GOT3 (cell line): ENCODE data around the gene PHACTR3.
"Not testable (repeated sequence)": the region's sequence is repeated elsewhere in the genome, so short reads cannot be mapped to it uniquely, and the experiment has no call there.

Experiments
- DNase-seq: peaks from one replicate; lab custom pipeline; 2025; ENCODE audit warnings: mixed read lengths; lab: John Stamatoyannopoulos, UW

The PHACTR3 gene

DNA sequence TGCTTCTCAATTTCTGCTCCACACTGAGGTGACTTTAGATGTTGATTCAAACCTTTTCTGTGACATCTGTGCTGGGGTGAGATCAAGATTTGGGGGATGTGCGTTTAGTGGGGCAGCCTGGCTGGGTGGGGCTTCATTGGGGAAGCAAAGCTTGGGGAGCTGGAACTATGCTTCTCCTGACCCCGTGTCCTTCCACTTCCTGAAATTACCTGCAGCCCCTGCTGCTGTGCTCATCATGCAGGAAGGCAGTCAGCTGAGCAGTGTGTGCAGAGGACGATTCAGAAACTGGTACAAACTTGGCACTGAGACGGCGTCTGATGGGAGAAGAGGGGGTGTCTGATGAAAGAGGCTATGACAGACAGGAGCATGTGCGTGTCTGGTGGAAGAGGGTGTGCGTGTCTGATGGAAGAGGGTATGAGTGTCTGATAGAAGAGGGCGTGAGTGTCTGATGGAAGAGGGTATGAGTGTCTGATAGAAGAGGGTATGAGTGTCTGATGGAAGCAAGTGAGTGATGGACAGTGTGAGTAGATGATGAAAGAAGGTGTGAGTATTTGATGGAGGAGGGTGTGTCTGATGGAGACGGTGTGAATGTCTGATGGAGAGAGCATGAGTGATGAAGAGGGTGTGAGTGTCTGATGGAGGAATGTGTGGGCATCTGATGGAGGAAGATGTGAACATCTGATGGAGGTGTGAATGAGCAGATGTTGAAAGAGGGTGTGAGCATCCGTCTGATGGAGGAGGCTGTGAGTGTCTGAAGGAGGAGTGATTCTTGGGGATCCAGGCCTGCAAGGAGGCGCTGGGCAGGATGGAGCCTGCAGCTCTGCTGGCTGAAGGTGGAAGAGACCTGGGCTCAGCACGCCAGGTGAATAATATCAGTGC lies 225.7 kb downstream of the PHACTR3 start:
- DNase-seq: no peak

DNA sequence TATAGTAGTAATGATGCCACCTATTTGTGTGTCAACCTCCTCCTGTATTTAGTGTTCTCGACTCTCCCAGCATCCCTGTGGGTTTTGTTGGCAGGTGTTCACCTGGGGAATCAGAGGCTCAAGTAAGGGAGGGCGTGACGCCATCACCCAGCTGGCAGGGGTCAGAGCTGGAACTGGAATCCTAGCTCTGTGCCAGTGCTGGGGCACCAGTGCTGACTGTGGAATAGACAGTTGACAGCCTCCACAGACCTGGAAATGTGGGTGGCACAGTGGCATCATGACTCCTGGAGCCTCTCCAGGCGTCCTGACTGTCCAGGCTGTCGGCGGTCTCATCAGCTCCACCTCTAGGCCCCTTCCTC lies 226.3 kb downstream of the PHACTR3 start:
- no peak for DNase-seq

- no peak for DNase-seq
Observed at GRCh38 chr20:59831024-59831915, 226.9 kb downstream of the PHACTR3 start.

GRCh38 chr20:59831916-59832270 lies 227.6 kb downstream of the PHACTR3 start:
- DNase-seq: no peak

GRCh38 chr20:59832406-59833363 lies 228.3 kb downstream of the PHACTR3 start:
- no peak for DNase-seq

GRCh38 chr20:59835057-59835447 lies 230.7 kb downstream of the PHACTR3 start:
- DNase-seq: no peak

- no peak for DNase-seq
Observed at GRCh38 chr20:59835448-59836395, 231.4 kb downstream of the PHACTR3 start.

- DNase-seq: no peak
Observed at GRCh38 chr20:59836767-59837166, 232.4 kb downstream of the PHACTR3 start.

DNA sequence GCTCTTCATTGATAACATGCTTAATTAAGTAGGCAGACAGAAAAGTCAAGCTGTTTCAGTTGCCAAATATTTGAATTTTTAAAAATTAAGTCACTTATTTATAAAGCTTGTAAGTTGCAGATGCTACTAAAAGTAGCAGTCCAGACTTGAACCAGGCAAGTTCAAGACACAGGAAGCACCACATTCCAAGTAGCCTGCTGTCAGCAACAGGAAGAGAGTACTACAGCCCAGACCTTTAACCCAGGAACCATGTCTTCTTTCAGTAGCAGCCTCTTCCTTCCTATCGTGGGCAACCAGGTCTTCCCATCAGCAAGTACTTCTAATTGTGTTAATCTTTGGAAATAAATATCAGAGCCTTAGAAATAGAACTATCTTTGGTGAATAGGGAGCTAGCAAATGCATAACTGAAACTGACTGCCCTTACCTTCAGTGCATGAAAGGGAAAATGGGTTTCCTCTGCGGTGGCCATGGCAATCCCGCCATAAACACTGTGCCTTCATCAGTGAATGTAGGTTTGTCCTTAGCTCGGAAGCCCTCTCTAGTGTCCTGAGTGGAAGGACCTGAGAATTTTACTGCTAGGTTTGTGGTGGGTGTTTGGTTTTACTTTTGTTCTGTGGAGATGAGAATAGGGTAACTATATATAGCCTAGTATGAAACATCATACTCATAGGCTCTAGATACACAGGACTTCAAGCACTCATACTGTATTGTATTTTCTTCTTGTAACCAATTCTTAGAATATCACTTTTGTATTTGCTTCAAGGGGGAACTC lies 233.5 kb downstream of the PHACTR3 start:
- DNase-seq: no peak

DNA sequence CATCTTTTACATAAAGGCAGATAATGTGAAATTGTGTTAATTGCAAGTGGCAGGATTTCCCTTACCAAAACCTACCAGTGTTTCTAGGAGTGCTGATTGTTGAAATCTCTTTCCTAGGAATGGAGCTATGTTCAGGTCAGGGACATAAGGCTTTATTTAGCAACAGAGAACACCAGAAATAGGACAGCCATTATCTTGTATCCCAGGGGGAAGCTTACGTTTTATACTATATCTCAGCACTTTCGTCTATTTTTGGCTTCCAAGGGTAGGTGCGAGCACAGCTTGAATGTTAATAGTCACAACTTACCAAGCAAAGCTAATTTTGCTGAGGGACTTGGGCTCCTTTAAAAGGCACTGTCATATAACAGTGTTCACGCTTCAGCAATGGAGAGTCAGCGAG lies 235.1 kb downstream of the PHACTR3 start:
- no peak for DNase-seq

- DNase-seq: no peak
Observed at GRCh38 chr20:59845472-59845871, 241.1 kb downstream of the PHACTR3 start.

DNA sequence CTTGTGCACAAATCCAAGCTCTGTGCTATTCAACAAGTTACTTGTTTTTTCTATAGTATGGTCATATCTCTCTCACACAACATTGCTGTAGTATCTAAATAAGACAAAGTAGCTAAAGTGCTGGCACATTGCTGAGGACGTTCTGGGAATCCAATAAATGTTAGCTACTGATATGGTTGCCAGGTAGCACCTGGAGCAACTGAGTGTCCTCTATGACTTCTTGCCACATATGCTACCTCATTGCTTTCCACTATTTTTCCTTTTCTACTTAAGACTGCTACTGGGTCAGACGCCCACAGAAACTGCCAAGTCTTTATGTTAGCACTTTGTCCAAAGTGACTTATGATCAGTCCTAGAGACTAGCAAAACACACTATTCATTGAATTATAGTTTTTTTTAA lies 243.8 kb downstream of the PHACTR3 start:
- no peak for DNase-seq

GRCh38 chr20:59850018-59850641 lies 245.8 kb downstream of the PHACTR3 start:
- DNase-seq: no peak

- not testable (repeated sequence) for DNase-seq
Observed at GRCh38 chr20:59856526-59856925, 252.2 kb downstream of the PHACTR3 start.

DNA sequence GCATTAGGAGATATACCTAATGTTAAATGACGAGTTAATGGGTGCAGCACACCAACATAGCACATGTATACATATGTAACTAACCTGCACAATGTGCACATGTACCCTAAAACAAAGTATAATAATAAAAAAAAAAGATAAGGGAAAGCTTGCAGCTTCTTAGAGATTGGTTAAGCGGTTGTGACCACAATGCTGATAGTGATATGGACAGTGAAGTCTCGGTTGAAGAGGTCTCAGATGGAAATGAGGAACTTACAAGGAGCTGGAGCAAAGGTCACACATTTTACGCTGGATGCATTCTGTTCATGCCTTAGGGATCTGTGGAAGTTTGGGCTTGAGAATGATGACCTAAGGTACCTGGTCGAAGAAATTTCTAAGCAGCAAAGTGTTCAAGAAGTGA lies 252.6 kb downstream of the PHACTR3 start:
- not testable (repeated sequence) for DNase-seq

DNA sequence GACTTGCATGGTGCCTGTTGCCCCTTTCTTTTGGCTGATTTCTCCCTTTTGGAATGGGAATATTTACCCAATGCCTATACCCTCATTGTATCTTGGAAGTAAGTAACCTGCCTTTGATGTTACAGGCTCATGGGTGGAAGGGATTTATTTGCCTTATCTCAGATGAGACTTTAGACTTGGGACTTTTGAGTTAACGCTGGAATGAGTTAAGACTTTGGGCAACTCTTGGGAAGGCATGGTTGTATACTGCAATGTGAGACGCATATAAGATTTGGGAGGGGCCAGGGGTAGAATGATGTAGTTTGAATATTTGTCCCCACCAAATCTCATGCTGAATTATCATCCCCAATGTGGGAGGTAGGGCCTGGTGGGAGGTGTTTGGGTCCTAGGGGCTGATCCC lies 253.6 kb downstream of the PHACTR3 start:
- DNase-seq: no peak

DNA sequence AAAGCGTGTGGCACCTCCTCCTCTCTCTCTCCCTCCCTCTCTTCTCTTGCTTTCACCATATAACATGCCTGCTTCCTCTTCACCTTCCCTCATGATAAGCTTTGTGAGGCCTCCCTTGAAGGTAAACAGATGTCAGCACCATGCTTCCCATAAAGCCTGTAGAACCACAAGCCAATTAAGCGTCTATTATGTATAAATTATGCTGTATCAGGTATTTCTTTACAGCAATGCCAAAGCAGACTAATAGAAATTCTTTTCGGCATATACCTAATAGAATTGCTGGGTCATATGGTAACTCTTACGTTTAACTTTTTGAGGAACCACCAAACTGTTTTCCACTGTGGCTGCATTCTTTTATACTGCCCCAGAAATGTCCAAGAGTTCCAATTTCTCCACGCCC lies 254.1 kb downstream of the PHACTR3 start:
- DNase-seq: no peak

- no peak for DNase-seq
Observed at GRCh38 chr20:59861401-59861800, 257.1 kb downstream of the PHACTR3 start.

- no peak for DNase-seq
Observed at GRCh38 chr20:59863058-59863457, 258.7 kb downstream of the PHACTR3 start.

DNA sequence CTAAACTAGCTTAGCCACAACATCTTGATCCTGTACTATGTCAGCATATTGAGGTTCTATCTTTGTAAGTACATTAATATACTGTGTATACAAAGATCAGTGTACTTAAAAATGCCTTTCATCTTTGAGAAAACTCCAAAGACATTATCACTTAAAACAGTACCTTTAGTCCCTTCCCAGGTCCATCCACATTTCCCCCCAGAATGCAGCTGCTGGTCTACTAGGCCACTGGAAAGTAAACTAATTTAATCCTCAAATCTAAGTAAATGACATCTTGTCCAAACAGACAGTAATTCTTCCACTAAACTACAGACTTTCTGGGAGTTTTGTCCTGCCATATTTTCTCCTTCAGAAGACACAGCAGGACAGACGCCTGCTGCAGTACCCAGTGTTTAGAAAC lies 260.4 kb downstream of the PHACTR3 start:
- no peak for DNase-seq
